SK-MEL-5 (cell line): ENCODE data around the gene PTPRS. TPM values are rescaled to one million over a fixed set of nuclear protein-coding genes. Genes with fewer than 3 reads are reported as not detected.

ENCODE experiments used
- DNase-seq: peaks from one replicate; pipeline ENCODE4 v3.0.0-alpha.2; 2016; ENCODE audit warnings: low read depth, low spot score
- in situ Hi-C: cut with HindIII; loops from 2 replicates; pipeline ENCODE4 v1.10.0; 2016; ENCODE audit warnings: low sequenced_read_pairs, high pct_unique_total_duplicates, low pct_unique_long_range_greater_than_20kb
- total RNA-seq: library from RNA; depleted of rRNA; stranded (reverse); fragments of >200 nt; shearing (Covaris generic); gene quantifications from 2 replicates; pipeline ENCODE4 v1.2.3, GENCODE V29; 2014; rRNA removed

Gene PTPRS
- total RNA-seq, 1 experiment from 2014 or later, result 74.6 TPM

DNA sequence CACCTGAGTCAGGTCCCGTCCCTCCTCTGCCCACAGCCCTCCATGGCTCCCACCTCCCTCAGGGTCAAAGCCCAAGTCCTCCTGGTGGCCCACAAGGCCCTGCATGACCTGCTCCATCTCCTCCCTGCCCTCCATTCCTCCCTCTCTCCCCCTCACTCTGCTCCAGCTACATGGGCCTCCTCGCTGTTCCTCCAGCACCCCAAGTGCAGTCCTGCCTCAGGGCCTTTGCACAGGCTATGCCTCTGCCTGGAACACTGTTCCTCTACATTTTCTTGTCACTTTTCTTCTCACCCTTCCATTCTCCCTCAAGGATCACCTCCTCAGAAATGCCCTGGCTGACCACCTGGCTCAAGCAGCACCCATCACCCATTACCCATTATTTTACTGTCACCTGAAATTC lies 41.5 kb downstream of the PTPRS start:
- DNase-seq, result no peak
- in situ Hi-C loops, result no loop called here

DNA sequence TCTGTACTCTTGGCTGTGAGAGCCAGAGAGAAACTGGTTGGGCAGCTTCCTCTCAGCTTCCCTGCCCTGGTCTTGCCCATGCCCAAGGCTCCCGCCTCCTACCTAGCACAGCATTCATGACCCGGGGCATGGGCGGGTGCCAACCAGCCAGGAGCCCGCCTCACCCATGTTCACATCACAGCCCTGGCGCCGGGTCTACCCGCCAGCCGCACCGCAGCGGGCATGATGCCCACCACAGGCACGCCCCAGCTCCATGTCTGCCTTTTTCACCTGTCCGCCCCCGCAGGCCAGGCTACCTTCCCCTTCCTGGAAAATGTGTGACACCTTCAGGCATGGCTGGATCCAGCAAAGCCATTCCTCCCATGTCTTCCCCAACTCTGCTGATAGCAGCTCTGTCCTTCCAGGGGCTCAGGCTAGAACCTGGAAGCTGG lies 42.1 kb downstream of the PTPRS start:
- in situ Hi-C loops, result no loop called here
- no peak for DNase-seq

DNA sequence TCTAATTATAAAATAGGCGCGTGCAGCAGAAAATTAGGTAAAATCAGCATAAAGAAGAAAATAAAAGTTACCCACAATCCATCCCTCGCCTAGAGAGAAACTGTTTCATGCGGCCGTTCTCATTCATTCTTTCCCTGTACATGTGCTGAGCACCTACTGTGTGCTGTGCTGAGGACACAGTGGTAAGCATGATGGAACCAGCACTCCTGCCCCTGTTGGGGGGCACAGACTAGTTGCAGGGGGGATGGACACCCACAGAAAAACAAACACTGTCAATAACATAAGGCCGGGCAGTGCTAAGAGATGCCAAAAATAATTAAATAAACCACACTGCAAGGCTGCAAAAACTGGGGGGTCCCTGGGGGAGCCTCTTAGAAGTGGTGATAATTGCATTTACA lies 43.3 kb downstream of the PTPRS start:
- no peak for DNase-seq
- in situ Hi-C loops, result no loop called here

DNA sequence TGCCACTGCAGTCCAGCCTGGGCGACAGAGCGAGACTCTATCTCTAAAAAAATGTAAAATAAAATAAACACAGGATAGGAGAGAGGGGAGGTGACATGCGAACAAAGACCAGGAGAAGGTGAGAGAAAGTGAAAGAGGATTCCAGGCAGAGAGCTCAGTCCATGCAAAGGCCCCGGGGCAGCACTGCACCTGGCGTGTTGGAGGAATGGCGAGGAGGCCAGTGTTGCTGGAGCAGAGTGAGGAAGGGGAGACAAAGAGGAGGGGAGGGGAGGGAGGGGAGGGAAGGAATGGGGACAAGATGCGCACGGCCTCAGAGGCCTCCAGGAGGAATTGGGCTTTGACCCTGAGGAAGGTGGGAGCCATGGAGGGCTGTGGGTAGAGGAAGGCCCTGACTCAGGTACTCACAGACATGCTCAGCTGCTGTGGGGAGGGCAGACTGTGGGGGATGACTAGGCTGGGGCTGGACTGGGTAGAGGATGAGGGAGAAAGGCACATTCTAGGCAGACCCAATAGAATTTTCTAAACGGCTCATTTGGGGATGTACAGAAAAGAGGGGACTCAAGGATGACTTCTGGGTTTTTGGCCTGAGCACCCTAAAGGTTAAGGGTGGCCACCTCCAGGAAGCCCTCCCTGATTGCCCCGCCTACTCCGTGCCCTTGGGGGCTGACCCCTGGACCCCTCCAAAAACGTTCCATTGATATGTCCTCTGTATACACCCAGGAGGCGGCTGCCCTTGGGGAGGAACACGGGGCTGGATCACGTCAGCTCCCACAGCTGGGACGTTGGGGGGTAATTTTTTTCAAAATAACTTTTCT lies 43.9 kb downstream of the PTPRS start:
- in situ Hi-C loops, result no loop called here

DNA sequence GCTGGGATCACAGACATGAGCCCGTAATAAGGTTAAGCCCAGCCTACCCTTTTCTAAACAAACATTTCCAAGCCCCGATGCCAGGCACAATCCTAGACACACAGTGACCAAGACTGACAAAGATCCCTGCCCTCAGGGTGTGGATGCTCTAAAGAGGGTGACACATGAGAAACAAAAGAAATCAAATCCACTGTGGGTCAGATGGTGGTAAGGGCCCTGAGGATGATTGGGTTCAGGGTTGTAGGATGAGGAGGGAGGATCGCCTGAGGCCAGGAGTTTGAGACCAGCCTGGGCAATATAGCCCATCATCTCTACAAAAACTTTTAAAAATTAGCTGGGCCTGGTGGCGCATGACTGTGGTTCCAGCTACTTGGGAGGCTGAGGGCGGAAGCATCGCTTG lies 44.6 kb downstream of the PTPRS start:
- in situ Hi-C loops, result no loop called here

More for the DNA sequence above, 43.9 kb downstream of the PTPRS start:
- no peak for DNase-seq

DNA sequence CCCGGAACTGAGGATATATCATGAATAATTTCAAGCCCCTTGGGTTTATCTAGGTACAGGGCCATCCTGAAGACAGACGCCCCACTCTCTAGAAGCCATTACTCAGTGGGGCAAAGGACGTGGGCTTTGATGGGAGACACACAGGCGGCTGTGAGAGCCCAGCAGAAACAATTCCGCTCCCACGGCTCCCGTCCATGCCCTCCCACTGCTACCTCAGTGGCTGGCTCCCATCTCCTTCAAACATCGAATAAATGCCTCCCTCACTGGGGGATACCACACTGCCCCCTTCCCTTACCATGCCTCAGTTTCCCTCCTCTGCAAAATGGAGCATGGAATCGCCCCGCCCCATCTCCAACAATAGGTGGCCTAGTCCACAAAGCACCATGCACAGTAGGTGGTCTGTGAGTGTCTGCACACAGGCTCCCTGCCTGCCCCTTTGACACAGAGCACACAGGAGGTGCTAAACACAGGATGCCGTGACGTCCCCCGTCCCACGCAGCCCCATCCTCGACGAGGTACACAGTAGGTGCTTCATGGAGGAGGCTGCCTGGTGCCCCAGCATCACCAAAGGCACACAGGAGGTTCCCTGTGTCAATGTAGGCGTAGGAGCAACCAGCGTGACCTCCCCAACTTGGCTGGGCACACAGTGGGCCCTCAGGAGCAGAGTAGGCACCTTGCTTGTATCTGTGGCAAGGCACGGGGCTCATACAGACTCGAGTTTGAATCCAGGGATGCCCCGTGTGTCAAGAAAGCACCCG lies 46.0 kb downstream of the PTPRS start:
- in situ Hi-C loops, result no loop called here

More for the DNA sequence above, 44.6 kb downstream of the PTPRS start:
- DNase-seq, result no peak

DNA sequence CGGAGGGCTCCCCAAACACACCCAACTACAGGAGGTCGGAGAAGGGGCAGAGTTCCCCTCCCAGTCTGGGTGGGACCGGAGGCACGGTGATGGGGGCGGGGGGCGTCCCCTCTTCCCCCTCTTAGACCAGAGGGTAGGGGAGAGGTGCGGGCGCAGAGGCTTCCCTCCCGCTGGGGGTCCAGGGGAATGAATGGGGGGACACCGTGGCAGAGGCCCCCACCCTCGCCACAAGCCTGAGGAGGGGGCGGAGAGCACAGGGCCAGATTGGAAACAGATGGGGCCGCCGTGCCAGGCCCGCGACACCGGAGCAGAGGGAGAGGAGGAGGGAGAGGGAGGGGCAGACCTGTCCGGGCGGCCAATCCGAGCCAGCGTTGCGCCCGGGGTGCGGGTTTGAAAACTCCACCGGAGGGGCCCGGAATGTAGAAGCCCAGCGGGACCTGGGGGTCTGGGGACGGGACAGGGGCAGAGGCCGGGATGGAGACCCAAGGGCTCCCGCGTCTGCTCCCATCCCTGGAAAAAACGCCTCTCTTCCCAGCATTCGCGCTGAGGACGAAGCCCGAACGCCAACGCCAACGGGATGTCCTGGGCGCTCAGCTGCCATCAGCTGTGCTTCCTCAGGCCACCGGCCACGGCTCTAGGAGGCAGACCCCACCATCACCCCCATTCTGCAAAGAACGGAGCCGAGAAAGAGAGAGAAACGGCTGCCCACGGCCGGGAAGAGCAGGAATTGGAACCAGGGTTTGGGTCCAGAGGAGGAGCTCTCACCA lies 46.8 kb downstream of the PTPRS start:
- in situ Hi-C loops, result no loop called here
- no peak for DNase-seq

More for the DNA sequence above, 46.0 kb downstream of the PTPRS start:
- DNase-seq, result no peak

DNA sequence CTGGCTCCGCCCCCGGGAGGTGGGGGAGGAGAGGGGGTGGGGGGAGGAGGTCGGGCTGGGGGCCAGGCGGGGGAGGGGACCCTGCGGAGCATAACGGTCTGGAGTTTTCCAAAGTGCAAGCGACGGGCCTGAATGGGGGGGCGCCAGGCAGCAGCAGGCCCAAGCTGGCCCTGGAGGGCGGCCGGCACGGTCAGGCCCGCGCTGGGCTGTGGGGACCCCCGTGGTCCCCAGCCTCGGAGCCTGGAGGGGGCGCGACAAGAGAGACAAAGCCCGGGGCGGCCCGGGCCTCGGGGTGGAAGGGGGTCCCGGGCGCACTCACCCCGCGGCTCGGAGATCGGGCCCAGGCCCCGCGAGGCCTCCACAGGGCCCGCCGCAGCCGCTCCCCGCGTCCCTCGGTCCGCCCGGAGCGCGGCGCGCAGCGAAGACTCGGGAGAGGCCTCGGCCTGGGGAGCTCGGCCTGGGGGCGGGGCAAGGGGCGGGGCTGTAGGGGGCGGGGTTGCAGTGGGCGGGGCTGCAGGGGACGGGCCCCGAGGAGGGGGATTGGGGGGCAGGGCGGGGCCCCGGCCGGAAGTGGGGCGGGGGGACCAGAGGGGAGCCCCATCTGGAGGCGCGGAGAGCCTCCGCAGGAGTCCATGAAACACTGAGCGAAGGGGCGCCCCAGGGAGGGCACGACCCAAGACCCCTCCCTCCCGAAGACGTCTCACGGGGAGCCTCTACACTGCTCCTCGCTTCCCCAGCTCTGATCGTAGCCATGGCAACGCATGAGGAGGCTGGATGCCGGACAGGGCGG lies 47.6 kb downstream of the PTPRS start:
- in situ Hi-C loops, result no loop called here
- DNase-seq, result peak; percentile 54

DNA sequence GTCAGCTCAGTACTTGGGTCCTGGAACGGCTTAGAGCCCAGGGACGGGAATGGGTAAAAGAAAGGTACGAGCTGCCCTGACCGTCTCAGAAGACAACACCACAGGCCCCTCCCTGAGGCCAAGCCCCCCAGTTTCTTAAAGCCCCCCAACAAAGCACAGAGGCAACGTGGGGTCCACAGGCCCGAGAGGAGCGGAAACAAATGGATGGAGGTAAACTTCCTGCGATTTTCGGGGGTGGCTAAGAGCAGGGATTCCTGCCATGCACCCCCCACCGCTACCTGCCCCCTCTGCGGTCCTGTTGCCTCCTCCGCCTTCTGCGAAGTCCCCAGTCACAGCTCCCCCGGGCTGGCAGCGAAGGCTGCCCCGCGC lies 48.2 kb downstream of the PTPRS start:
- no peak for DNase-seq
- in situ Hi-C loops, result no loop called here

DNA sequence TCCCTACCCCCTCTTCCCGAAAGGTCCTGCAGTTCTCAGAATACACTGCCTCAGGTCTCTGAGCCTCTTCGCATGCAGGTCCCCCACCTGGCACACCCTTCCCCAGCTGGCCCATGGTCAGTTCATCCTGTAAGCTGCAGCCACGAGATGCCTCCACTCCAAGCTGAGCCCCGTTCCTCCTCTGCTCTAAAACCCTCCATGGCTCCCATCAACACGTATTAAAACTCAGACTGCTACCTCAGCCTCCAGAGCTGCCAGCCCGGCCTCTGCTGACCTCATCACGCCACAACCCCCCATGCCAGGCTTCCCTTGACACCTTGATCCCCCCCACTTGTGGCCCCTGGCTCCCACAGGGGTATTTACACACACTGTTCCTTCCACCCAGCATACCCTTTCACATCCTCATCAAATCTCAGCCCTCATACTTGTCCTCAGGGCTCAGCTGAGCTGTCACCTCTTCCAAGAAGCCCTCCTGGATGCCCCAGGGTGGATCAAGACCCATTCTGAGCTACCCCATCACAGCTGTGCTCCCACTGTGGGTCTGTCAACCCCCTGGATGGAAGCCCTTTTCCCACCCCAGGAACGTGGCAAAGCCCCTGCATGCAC lies 48.9 kb downstream of the PTPRS start:
- DNase-seq, result no peak
- in situ Hi-C loops, result no loop called here

Other genes starting within 250 kb of the PTPRS start
- gene ZNRF4, start 114.6 kb upstream of the PTPRS start, total RNA-seq, result not detected in 2 replicates
- gene TINCR, start 227.1 kb upstream of the PTPRS start, total RNA-seq, result 4.9 TPM in 2 replicates